NCI-H345 (cell line): ENCODE measurements around the gene PTS.

ENCODE experiments used
- DNase-seq: peaks from one replicate; lab custom pipeline; 2025; lab: John Stamatoyannopoulos, UW

PTS gene

GRCh38 chr11:112265659-112266409 is 39.6 kb downstream of the PTS start:
- DNase-seq, result no peak

DNA sequence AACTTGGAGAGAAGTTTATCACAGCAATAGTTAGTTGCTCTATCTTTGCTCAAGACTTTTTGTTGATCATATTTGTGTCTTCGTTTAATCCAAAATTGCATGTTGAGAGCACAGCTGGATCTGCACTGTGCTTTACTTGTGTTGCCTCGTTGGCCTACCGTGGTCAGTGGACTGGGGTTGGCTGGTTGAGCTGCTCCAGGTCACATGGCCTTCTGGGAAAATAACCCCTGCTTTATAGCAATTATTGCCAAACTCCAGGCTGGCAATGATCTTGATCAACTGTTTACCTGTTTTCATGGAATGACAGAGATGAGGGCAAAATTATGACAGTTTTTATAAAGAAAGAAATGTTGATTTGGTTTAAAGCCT is 40.2 kb downstream of the PTS start:
- DNase-seq, result no peak

DNA sequence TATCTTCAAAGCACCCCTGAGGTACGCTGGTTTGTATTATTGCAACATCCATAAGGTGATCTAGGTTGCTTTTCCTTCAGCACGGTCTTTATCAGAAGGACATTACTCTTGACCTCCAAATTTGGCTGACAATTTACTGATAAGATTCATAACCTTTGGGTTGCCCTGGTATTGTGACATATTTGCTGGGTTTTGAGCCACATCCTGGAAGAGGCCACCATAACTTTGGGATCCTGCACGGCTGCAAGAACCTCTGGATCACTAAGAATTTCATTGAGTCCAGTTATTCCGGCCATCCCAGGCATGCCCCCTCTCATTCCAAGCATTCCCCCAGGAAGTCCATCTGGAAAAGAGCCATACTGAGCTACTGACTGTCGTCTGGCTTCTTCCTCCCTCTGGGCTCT is 41.0 kb downstream of the PTS start:
- DNase-seq, result no peak

DNA sequence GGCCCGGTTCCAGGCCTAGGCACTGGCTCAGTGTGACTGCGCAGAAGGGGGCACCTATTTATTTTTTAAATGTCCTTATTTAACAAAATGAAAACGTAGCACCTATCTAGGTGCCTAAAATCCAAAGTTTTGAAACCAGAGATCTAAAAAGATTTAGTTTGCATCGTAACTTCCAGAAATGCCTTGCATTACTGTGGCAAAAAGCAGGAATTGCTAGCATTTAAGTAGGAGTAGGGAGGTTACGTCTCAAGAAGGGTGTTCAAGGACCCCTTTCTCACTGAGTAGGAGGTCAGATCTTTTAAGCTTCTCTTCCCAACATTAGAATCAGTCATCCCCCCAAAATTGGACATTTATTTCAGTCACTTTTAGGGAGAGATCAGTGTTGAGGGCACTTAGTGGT is 42.2 kb downstream of the PTS start:
- DNase-seq, result no peak

DNA sequence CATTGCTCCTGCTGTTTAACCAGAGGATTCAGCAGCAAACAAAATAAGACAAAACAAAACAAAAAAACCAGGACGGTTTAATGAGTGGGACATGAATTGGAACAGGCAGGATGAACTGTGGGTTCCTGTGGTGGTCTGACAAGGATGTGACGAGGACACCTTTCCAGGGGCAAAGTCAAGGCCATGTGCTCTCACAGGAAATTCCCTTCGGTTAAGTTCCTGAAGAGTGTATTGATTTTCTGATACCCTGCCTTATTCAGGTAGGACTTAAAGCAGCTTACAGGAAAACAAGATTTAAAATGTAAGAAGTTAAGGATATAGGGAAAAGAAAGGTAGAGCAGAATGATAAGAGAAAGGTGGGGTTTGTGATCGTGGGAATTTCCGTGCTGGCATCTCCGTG is 42.9 kb downstream of the PTS start:
- DNase-seq, result no peak

- no peak for DNase-seq
These were observed 44.4 kb downstream of the PTS start for GRCh38 chr11:112270551-112271180.

GRCh38 chr11:112271242-112271641 is 45.0 kb downstream of the PTS start:
- DNase-seq, result no peak

DNA sequence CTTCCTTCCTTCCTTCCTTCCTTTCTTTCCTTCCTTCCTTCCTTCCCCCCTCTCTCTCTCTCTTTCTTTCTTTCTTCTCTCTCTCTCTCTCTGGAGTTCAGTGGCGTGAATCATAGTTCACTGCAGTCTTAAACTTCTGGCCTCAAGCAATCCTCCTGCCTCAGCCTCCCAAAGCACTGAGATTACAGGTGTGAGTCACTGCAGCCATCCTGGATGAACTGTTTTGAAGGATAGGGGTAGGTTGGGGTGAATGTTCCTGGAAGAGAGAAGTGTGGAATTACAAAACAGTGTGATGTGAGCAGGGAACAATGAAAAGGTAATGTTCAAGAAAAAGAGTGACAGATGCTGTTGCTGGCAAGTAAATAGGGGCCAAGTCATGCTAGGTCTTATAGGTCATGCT is 46.8 kb downstream of the PTS start:
- no peak for DNase-seq

GRCh38 chr11:112274007-112274783 is 48.0 kb downstream of the PTS start:
- no peak for DNase-seq

GRCh38 chr11:112277029-112277428 is 50.8 kb downstream of the PTS start:
- no peak for DNase-seq

- no peak for DNase-seq
These were observed 51.7 kb downstream of the PTS start for GRCh38 chr11:112277941-112278340.

DNA sequence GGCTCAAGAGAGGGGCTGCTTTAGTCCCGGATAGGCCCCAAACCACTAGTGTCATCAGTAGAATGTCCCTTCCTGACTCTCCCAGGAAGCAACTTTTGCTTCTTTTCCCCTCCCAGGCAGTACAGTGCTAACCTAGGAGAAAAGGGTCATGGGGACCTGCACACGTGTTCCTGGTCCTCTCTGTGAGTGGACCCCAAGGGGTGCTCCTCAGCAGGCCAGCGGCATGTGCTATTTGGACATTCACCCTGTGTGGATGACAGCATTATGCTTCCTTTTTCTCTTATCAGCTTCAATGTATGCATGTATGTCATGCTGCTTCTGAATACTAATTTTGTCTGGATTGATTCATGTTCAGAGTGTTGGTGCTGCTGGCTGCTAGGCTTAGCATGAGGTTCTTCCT is 52.6 kb downstream of the PTS start:
- no peak for DNase-seq

- DNase-seq, result peak; percentile 66
These were observed 53.7 kb downstream of the PTS start for GRCh38 chr11:112279901-112280267.

DNA sequence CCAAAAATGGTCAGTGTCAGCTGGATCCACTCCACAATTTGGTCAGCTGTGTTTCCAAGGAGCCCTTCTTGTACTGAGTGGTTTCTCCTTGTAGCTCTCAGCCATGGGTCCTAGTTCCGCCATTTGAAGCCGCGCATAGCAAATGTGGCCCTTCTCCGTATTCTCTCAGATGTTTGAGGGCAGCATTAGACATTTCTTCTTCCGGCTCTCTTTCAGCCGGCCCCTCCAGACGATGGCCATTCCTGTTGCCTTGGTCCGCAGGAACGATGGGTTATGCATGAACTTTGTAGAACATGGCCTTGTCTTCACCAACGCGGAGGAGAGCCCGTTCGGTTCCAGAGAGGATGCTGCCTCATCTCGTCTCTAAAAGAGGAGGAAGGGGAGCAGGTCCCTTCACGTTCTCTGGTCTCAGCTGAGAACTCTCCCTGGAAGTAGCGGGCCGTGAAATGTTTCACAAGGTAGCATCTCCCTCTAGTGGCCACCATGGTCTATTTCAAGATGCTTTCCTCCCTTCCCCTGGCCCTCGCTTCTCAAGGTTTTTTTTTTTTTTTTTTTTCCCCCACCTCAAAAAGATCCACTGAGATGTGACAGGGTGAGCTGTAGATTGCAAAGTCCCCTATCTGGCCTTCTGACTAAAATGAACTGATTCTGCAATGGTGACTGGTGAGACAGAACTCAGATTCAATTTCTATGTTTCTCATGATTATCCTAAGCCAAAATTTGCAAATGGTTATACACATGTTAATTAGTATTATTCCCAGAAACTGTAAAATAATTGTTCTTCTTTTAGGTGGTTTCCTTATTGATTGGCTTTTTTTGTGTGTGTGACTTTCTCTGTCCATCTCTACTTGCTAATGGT is 54.3 kb downstream of the PTS start:
- peak; percentile 90 for DNase-seq

GRCh38 chr11:112281726-112282125 is 55.5 kb downstream of the PTS start:
- no peak for DNase-seq
